ENCODE data around the gene NUDT15.
"Not testable (repeated sequence)": the region's sequence is repeated elsewhere in the genome, so short reads cannot be mapped to it uniquely, and the experiment has no call there.

NUDT15 gene

GRCh38 chr13:48037346-48038173 is at the start of gene NUDT15:
TSS of gene NUDT15 (plus strand) at chr13:48037726. CDS start at chr13:48037747, 21 bp downstream.
- peak; percentile 38 for DNase-seq

- DNase-seq: no peak
These were observed 47.1 kb upstream of the NUDT15 start for GRCh38 chr13:47990427-47990826.

DNA sequence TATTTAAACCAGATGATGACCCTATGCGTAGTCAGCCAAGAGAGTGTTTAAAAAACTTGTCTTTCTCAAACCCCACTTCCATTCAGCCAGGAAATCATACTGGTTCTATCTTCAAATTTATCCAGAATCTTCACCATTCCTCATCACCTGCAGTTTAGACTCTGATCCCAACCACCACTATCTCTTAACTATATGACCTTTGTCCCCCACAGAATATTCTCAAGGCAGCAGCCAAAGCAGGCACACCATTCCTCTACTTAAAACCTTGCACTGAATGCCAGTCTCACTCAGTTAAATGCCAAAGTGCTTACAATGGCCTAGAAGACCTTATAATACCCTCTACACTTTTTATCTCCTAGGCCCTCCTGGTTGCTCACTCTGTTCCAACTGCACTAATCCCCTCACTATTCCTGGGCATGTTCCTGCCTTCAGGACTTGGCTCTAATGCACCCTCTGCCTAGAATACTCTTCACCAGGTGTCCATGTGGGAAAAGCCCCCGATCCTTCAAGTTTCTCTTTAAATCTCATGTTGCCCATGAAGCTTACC is 46.5 kb upstream of the NUDT15 start:
- DNase-seq: no peak

DNA sequence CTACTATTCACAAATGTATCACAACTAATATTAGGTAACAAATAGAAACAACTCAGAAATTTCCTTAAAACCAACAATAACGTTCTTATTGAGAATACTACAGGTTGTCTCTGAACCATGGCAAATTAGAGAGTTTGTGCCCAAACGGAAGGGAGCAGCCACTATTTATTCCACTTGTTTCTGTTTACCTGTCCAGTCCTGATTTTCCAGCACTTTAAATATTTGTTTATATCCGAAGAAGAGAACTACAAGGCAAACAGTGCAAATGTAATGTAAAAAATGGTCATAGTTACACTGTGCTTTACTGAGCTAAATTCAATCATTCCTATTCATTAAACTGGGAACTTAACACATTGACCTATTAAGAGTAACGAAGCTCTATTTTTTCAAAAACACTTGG is 45.7 kb upstream of the NUDT15 start:
- DNase-seq: no peak

DNA sequence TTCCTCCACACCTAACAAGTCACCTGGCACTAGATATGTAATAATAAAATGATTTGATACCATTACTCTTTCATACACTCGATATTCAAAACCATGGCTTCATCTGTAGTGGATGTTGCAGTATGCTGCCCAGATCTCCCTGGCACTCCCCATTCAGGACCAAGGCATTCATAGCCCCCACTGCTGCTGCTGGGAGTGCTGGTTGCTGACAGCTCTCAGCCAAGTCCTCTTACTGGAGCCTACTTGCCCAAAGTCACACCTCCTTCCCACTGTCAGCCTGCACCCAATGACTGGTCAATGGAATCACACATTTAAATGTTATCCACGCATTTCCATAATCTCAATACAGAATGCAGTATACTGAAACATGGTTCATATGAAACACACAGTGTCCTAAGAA is 40.1 kb upstream of the NUDT15 start:
- no peak for DNase-seq

- DNase-seq: no peak
These were observed 37.6 kb upstream of the NUDT15 start for GRCh38 chr13:47999973-48000372.

DNA sequence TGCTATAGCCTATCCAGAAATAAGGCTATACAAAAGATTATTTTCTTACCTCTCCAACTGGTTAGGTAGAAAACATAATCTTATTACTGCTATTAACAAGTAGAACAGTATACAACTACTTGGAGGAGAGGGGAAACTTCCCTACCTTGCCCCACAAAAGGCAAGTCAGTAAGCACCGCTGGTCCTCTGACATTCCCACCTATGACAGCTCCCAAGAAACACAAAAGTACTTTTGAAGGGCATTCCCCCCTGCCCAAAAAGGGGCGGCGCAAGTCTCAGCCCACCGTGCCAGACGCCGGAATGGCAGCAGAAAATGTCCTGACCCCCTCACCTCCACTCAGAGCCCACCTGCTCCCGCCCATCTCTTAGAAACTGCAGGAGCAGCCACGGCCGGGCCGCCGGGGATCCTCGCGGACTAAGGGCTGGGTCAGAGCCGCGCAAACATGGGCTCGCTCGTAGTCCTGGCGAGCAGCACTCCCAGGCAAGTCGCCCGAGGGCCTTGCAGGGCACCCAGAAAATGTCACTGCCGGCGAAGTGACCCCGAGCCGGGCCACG is 36.9 kb upstream of the NUDT15 start:
- DNase-seq: no peak

GRCh38 chr13:48001114-48001881 is 36.2 kb upstream of the NUDT15 start, which contains the start of gene SUCLA2:
TSS of gene SUCLA2 (minus strand) at chr13:48001273. CDS start at chr13:48001269, 4 bp downstream.
- DNase-seq: peak; percentile 49

GRCh38 chr13:48001999-48002398 is 35.5 kb upstream of the NUDT15 start:
- not testable (repeated sequence) for DNase-seq

DNA sequence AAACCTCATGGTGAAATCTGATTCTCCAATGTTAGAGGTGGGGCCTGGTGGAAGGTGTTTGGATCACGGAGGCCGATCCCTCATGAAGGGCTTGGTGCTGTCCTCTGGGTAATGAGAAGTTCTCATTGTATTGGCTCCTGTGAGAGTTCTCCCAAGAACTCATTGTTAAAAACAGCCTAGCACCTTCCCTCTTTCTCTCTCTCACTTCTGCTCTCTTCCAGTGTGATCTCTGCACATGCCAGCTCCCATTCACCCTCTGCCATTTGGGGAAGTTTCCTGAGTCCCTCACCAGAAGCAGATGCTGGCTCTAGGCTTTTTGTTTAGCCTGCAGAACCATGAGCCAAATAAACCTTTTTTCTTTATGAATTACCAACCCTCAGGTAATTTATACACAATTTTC is 33.3 kb upstream of the NUDT15 start:
- no peak for DNase-seq

GRCh38 chr13:48006396-48006795 is 31.1 kb upstream of the NUDT15 start:
- no peak for DNase-seq

GRCh38 chr13:48009284-48009683 is 28.2 kb upstream of the NUDT15 start:
- DNase-seq: no peak

DNA sequence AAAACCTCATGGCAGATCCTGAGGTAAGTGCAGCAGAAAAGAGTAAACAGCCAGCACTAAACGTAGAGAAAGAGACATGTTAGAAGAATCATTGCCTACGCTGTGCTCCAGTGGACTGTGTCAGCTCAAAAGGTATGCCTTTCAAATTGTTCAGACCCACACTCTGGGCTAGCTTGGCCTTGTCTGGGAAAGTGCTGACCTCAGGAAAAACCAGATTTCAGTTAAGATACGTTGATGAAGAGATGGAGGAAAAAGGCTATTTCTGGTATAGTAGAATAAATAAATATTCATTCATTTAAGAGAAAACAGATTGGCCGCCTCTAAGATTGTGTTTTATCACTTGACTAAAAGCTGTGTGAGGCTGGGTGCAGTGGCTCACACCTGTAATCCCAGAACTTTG is 26.8 kb upstream of the NUDT15 start:
- no peak for DNase-seq

GRCh38 chr13:48012668-48013067 is 24.9 kb upstream of the NUDT15 start:
- no peak for DNase-seq

- no peak for DNase-seq
These were observed 23.2 kb upstream of the NUDT15 start for GRCh38 chr13:48014359-48014758.

GRCh38 chr13:48018637-48019036 is 18.9 kb upstream of the NUDT15 start:
- no peak for DNase-seq

DNA sequence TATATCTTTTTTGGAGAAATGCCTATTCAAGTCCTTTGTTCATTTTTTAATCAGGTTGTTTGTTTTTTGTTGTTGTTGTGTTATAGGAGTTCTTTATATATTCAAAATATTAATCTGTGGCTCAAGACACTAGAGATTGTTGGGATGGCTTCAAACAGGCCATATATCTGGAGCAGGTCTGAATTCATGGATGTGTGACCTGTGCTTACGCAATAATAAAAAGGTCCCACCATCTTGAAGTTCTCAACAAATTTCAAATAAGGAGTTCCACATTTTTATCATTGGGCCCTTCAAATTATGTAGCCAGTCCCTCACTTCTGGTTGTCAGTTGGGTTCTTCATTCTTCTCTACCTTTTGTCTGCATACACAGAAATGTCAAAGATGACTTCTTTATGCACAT is 17.7 kb upstream of the NUDT15 start:
- DNase-seq: no peak

- DNase-seq: no peak
These were observed 9.5 kb upstream of the NUDT15 start for GRCh38 chr13:48028066-48028465.

DNA sequence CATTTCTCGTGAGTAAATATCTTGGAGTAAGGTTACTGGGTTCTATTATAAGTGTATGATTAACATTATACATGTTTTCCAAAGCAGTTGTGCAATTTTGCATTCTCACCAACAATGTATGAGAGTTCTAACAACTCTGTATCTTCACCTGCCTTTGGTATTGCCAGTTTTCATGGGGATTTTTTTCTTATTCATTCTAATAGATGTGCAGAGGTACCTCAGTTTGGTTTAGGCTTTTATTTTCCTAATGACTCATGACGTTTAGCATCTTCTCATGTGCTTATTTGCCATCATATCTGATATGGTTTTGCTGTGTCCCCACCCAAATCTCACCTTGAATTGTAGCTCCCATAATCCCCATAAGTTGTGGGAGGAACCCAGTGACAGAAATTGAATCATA is 7.7 kb upstream of the NUDT15 start:
- no peak for DNase-seq

- no peak for DNase-seq
These were observed 1.2 kb downstream of the NUDT15 start for GRCh38 chr13:48038761-48039160.

DNA sequence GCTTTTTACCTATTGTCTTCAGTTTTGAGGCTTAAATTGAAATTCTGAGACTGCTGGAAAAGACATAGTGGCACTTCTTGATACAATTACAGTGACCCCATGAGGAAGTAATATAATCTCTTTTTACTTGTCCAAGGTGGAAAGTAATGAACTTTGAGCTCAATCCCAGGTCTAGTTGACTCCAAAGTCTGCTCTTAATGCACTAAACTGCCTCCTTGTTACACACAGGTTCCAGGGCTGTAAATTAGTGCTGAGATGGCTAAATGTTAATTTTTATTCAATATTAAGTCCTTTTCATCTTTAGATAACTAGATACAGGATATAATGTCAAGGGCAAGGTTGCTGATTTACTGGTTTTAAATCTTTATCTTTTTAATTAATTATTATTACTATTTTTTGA is 2.5 kb downstream of the NUDT15 start:
- DNase-seq: no peak

DNA sequence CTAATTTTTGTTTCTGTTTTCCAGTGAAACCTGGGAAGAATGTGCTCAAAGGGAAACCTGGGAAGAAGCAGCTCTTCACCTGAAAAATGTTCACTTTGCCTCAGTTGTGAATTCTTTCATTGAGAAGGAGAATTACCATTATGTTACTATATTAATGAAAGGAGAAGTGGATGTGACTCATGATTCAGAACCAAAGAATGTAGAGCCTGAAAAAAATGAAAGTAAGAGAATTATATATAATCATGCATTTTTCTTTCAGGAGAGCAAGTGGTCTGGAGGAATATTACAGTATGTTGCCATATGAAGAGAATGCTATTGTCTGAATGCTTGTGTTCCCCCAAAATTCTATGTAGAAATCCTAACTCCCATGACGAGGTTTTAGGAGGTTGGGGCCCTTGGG is 3.4 kb downstream of the NUDT15 start:
- DNase-seq: no peak

DNA sequence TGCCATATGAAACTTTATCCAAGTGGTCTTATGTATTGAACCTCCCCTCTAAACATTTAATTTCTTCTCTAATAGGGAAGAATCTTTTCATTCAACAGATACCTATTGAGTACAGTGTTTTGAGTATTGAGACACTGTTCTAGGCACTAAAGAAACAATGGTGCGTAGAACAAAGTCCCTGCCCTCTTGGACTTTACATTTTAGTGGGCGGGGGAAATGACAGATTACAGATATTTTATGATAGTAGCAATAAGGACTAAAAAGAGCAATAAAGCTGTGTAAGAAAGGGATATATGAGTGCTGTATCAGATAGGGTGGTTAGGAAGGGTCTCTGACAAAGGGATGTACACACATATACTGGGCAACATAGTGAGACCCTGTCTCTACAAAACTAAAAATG is 5.4 kb downstream of the NUDT15 start:
- DNase-seq: no peak

Measured in NCI-H510A treated with DMSO at 0.1 percent for 48 hours (cell line).